NCI-H69 (cell line): Measurements from ENCODE around the gene EHD1.

Experiments
- DNase-seq: peaks from one replicate; lab custom pipeline; 2025; lab: John Stamatoyannopoulos, UW

Gene EHD1

DNA sequence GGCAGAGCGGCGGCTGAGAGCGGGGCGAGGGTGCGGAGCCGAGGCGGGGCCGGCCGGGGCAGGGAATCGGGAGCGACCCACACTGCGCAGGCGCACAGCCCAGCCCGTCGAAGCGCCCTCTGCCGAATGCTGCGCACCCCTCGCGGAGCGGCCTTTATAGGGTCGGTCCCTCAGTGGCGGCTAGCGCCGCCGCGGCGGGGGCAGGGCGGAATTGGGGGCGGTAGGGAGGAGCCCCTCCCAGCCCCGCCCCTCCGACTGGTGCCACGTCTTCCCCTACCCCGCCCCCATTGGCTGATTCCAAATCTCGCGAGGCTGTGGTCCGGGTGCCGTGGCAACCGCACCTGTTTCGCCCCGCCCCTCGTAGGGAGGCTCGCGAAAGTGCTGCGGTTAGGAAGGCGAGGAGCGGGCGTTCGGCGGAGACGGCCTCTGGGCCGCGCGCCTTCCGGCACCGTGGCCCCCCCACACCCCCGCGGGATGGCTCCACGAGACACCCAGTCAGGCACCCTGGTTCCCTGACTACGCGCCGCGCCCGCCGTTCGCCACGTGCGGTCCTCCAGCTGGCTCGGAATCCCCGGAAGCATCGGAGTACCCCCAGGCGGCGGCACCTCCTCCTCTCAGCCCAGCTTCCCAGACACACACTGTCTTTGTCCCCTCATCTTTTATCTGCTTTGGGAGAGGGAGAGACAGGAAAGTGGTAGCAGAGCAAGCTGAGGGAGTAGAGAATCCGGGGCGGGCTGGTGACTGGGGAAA is at the start of gene EHD1:
Gene EHD1, minus strand, starts transcription at position 128 of the 750 bp plus-strand sequence. CDS start 157 bp downstream, outside the sequence.
- peak; percentile 100 for DNase-seq

DNA sequence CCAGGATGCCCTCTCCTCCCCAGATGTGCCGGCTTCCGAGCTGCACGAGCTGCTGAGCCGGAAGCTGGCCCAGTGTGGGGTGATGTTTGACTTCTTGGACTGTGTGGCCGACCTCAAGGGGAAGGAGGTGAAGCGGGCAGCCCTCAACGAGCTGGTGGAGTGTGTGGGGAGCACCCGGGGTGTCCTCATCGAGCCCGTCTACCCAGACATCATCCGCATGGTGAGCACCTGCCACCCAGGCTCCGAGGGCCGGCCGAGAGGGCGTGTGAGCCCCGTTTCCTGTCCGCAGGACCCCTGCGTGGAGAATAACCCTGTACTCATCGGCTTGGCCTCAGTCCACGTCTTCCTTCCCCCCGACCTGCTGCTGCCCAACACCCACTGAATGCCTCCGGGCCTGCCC is 48.3 kb upstream of the EHD1 start:
- DNase-seq: no peak

DNA sequence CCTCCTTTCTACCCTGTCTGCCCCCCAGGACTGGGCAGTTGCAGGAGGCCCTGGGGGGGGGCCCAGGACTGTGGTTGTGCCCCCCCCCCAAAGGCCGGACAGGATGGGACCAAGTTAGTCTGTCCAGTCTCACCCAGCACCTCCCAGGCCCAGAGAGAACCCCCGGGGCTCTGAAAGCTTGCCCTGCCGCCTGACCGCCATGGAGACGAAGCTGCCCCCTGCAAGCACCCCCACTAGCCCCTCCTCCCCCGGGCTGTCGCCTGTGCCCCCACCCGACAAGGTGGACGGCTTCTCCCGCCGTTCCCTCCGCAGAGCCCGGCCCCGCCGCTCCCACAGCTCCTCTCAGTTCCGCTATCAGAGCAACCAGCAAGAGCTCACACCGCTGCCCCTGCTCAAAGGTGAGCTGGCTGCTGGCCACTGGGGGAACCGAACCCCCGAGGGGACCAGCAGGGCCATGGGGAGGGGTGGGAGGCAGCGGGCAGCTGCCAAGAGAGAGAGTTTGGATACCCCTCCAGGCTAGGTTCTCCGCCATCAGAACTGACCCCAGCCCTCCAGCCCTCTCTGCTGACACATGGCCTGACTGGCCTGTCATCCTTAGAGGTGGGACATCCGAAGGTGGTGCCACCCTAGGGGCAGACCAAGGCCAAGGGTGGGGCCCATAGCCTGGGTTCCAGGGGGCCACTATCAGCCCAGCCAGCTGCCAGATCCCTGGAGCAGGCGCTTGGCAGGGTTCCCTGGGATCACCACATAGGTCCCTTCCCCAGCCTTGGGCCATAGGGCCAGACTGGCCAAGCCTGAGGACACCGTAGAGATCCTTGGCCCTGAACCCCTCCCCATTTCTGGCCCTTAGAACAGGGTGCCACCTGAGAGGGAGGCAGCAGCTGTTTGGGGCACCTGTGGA is 47.4 kb upstream of the EHD1 start:
- DNase-seq: no peak

DNA sequence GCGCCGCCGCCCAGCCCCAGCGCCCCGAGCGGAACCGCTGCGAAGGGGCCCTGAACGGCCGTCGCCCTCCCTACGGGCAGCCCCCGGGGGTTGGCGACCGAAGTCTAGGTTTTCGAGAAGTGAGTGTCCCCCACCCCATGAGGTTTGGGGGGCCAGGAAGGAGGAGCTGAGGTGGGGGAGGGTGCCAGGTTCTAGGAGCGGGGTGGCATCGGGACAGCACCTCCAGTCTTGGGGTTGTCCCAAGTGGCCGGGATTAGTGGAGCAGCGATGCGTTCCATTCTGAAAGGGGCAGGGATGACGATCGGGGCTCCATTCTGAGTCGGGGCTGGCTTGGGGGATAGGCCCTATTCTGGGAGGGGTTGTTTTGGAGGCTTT is 46.5 kb upstream of the EHD1 start:
- DNase-seq: peak; percentile 43

DNA sequence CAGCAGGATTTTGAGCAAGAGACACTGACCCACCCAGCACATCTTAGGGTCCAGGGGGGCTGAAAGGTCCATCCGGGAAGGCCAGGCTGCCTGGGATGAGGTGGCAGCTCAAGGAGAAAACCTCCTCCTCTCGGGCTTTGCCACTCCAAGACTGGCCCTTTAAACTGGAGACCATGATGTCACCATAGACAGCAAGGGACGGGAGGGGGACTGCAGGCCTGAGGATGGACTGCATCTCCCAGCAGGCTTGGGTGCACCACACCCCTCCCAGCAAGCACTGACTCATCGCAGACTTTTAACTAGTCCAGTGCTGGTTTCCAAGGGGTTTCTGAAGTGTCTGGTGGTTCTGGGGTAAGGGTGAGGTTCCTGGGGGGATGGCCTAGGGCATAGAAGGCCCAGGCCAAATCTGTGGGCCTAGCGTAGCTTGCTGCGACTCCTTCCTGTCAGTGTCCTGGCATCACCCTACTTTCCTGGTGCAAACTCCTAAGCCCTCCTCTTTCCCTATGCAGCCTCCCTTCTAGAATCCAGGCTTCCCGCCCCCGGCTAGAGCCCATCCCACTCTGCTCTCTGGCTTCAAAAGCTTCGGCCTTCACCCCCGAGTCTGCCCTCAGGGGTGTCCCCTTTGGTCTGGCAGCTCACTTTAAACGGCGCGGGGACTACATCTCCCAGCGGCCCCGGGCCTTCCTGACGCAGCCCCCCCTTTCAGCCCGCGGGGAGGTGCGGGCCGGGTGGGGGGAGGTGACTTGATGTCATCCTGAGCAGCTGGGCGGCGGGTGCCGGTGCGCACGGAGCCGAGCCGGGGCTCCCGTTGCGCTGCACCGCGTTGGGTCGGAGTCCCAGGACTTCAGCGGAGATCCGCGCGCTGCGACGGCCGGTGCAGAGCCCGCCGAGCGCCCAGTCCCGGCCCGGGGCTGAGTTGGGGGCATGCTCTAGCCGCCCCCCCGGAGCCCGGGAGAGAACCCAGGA is 45.8 kb upstream of the EHD1 start, which contains the start of gene PPP2R5B:
Gene PPP2R5B, plus strand, starts transcription at position 746 of the 966 bp plus-strand sequence. CDS start 1,046 bp downstream, outside the sequence.
- DNase-seq: peak; percentile 95

DNA sequence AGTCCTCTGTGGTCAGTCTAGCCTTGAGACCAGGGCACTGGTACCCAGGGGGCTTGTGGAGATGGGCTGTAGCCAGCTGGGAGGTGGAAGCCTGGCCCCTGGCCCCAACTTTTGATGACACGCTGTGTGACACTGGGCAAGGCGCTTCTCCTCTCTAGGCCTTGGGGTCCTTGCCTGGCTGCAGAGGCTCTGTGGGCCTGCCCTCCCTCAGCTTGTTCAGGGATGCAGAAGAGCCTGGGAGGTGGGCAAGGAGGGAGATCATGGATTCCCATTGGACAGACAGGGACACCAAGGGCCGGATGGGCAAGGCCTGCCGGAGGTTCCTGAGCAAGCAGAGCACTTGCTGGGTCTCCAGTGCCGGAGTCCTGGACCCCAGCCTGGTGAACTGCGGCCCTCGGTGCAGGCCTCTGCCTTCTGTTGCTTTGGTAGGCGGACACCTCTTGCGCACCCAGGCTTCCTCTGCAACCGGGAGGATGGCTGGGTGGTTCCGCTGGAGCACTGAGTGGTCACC is 44.8 kb upstream of the EHD1 start:
- no peak for DNase-seq

DNA sequence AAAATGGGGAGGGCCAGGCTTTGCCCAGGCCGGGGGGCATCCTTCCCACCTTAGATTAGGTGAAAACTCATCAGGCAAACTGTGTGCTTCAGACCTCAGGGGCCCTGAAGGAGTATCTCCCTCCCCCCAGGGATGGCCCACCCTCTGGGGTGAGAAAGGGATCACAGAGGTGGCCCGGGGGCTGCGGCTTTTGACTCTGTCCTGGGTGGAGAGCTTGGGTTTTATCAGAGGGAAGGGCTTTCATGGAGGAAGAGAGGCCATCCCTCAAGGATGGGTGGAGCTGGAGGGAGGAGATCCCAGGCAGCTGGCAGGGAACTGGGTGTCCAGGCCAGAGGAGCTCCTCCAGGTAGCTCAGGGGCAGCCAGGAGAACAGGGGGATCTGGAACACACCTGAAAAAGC is 43.0 kb upstream of the EHD1 start:
- no peak for DNase-seq

DNA sequence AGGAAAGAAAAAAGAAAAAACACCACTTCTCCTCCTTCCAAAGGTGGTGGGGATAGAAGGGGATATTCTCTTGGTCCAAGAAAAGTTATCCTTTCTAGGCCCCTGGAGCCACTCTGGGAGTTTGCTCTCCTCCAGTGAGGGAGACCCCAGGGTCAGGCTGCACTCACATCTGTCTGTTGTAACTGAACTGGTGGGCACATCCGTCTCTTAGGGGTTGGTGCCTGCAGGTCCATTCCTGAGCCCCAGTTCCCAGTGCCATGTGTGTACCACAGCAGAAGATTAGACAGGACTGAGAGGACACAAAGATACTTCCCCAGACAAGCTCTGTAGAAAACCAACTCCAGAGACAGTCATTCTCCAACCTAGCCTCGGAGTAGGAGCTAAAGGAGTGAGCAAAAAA is 41.7 kb upstream of the EHD1 start:
- DNase-seq: no peak

DNA sequence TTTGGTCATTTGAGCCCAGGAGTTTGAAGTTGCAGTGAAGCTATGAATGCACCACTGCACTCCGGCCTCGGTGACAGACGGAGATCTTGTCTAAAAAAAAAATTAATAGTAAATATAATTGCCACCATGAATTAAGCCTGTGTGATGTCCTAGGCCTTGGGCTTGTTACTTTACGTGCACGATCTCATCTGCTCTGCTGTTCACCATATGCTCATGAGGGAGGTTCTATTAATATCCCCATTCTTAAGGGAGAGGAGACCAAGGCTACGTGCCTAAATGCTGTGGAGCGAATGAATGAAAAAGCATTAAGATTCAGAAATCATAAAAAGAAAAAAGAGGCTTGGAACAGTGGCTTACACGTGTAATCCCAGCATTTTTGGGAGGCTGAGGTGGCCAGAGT is 41.2 kb upstream of the EHD1 start:
- no peak for DNase-seq

DNA sequence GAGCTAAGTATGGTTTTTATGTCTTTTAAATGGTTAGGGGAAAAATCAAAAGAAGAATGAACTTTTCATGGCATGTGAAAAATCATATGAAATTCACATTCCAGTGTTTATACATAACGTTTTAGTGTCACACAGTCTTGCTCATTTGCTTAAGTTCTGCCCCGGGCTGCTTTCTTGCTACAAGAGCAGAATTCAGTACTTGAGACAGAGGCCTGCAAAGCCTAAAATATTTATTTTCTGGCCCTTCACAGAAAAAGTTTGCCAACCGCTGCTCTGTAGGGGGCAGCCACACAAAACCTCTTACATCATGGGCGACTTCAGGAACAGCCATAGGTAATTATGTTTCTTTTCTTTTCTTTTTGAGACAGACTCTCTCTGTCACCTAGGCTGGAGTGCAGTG is 39.6 kb upstream of the EHD1 start:
- peak; percentile 44 for DNase-seq

DNA sequence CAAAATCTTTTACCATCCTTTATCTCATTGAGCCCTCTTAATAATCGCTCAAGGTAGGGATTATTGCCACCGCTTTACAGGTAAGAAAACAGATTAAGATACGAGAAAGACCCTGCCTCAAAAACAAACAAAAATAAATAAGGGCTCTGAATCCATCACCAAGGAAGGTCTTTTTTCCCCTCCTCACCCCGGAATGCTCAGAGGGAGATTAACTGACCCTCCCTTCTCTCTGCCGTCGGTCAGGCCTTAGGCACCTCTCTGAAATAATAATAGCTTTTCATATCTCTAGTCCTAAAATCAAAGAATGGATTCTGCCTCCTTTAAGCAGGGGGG is 39.2 kb upstream of the EHD1 start:
- DNase-seq: no peak

DNA sequence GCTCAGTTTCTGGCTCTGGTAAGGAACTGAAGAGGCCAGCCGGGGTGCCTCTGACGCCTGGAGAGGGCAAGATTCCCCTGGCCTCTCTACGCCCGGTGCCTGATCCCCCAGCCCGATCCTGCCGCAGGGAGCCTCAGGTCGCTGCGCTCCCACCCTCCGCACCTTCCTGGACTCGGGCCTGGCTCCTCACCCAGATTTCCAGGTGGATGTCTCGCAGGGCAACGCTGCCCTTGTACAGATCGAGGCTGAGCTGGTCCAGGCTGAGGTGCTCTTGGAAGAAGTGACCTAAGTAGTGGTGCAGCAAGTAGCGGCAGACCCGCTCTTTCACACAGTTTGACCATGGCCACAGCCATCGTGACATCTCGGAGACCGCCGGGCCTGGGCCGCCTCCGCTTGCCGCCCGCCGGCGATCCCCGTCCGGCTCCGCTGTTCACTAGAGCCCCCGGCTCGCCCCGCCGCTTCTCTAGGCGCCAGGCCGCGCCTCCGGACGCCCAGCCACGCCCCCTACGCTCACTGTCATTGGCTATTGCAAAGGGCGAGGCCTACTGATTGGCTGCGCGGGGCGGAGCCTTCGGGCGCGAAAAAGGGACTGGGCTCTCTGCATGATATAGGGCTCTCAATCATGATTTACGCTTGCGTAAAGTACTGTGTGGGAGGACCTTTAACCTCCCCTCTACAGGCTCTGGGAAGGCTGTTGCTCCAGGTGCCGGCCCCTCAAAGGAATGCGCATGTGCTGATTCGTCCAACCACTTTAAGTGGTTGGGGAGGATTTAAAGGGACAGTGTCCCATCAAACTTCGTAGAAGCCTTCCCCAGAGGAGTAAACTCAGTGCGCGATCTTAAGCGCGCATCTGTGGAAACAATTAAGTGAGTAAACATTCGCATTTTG is 38.6 kb upstream of the EHD1 start, which contains the start of gene ATG2A:
Gene ATG2A, minus strand, starts transcription at position 435 of the 888 bp plus-strand sequence. Its CDS starts 74 bp downstream, at position 361.
- DNase-seq: peak; percentile 100

DNA sequence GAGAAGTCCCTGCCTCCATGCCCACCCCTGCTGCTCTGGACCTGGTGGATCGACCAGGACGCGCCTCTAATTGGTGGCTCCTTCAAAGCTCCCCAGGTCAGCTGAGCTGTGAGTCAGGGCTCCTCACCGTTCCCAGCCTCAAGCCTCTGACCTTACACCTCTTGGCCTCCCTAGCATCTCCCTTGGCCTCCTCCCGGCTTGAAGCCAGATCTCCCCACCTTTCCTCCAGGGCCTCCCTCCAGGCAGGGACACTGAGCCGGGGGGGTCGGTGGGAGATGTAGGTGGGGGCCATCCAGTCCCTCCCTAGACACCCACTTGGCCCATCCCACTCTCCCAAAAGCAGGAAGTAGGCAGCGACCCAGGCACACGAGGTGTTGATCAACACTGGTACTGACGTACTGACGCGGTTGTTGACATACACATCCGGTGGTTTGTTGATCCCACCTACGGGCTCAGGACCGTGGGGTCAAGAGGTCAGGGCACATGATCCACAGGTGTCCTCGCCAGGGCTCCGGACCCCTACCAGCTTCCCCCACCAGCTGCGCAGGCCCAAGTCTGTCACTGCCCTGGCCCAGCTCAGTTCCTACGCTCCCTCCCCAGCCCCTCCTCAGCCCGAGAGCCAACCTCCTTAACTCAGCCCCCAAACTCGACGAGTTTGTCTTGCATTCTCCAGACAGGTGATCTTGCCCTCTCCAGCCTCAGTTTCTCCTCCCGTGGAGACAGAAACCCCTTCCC is 37.8 kb upstream of the EHD1 start:
- peak; percentile 51 for DNase-seq

DNA sequence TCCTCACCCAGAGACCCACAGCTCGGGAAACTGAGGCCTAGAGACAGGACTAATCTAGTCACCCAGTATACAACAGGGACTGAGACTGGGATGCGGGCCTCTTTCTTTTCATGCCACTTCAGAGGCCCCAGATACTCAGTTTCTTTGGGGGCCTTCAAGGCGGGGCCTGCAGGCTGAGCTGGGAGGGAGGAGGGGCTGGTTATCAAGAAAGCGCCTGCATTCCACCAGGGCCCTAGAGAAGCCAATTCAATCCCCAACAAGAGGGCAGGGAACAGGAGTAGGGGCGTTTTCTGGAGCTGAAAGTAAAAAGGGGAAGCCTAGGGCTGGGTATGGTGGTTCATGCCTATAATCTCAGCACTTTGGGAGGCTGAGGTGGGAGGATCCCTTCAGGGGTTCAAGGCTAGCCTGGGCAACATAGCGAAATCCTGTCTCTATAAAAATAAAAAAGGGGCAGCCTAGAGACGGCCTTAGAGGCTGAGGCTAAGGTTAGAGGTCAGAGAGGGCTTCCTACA is 37.0 kb upstream of the EHD1 start:
- no peak for DNase-seq

DNA sequence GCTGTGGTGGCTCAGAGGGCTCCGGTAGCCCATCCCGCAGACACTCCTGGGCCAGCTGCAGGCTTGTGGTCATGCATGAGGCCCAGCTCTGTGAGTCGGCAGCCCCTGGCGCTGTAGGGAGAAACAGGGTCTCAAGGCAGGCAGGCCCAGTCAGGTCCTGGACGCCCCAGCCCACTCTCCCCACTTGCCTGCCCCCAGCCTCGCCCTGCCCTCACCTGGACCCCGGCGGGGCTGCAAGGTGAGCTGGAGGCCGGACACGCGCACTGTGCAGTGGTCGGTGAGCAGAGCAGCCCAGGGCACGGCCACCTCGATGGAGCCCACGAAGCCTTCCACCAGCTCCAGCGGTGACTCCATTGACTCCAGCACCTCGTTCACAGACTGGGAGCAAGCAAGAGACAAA is 35.7 kb upstream of the EHD1 start:
- no peak for DNase-seq

DNA sequence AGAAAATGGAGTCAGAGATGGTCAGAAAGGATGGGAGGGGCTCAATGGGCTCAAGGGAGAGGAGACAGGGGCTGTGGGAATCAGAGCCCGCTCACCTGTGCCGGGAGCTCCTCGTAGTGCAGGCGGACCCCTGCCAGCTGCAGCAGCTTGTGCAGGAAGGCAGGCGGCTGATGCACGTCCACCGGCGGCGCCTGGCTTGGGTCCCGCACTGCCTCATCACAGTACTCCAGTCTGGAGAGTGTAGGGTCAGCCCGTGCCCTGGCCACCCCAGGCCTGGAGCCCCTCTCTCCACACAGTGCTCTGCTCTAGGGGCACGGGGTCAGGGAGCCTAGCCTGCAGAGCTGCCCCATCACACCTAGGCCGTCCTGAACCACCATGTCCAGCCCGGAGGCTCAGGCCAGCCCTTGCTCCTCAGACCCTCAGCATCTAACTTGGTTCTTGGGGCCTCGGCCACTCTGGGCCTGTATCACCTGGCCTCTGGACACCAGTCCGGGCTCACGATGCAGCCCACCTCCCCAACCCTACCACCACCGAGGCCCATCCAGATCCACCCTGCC is 34.8 kb upstream of the EHD1 start:
- no peak for DNase-seq

DNA sequence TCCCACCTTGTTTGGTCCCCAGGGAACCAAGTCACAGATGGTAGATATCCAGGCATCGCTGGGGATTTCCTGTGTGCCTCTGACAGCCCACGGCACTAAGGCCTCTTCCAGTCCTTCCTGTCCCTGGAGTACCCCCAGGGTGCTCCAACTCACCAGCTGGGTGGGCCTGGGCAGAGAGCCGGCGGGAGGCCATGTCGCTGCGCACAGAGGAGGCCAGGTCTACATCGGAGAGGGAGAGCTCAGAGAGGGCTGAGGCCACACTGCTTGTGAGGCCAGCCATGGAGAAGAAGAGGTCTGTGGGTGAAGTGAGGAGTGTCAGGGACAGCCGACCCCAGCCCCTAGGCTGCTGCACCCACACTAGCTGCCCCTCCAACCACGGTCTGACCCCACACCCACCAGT is 33.3 kb upstream of the EHD1 start:
- no peak for DNase-seq

DNA sequence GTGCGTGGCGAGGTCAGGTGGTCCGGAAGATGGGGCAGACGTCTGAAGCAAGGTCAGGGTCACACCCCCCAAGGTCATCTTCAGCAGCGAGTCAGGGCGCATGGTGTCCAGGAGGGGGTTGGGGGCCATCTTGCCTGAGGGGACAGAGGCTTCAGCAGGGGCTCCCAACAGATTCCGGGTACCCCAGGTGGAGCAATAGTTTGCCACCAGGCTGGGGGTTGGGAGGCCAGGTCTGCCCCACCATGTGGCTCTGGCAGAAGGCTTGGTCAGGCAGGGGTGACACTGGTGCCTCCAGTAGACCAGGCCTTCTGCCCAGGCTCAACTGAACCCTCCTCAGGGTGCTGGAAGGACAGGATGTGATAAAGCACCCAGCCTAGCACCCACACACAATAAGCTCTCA is 32.7 kb upstream of the EHD1 start:
- DNase-seq: no peak

DNA sequence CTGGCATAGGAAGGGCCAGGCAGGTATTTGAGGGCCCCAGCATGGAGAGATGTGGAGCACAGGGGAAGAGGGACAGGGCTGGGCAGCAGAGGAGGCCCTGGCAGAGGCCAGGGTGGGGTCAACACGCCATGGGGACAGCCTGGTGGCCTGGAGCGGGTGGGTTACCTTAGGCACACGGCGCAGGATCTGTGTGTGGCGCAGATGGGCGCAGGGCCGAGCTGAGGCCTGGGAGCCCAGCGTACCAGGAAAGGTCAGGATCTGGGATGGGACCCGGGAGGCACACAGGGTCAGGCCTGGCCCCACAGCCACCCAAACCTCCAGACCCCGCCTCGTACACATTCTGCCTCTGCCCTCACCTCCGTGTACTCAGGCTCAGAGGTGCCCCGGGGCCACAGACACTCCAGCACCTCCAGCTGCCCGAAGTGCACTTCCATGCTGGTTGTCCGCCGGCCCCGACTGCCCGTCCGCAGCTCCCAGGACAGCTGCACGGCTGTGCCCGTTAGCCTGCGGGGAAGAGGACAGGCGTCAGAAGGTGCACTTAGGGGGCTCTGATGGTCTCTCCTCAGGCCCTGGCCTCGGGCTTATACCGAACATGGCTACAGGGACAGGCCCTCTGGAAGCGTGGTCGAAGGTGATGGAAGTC is 32.2 kb upstream of the EHD1 start:
- no peak for DNase-seq
